Cardiac muscle cell (in vitro differentiated cells and primary cell): ENCODE measurements around the gene STON1. TPM values are rescaled to one million over a fixed set of nuclear protein-coding genes. Genes with fewer than 3 reads are reported as not detected.

Source experiments
- DNase-seq, 2 donors: peaks; one replicate each; pipeline versions ENCODE4 v3.0.0 to v3.0.0-alpha.2; 2010 to 2017; ENCODE audit warnings: low read depth in 1 of 2, low spot score in 1 of 2
- H3K27ac ChIP-seq: fragments of 200-600 bp; sonication (generic); 2 replicates; pipeline ENCODE4 v1.5.1; 2016
- H3K27me3 ChIP-seq: fragments of 200-600 bp; sonication (generic); 2 replicates; pipeline ENCODE4 v1.6.0; 2016; ENCODE audit warnings: control low read depth
- H3K36me3 ChIP-seq: fragments of 200-600 bp; sonication (generic); 2 replicates; pipeline ENCODE4 v1.5.1; 2016; ENCODE audit warnings: control low read depth
- H3K4me1 ChIP-seq: fragments of 200-600 bp; sonication (generic); 2 replicates; pipeline ENCODE4 v1.8.1; 2017; ENCODE audit warnings: low read depth, mild to moderate bottlenecking, mixed run types
- H3K4me3 ChIP-seq: fragments of 200-600 bp; sonication (generic); 2 replicates; pipeline ENCODE4 v1.5.1; 2016; ENCODE audit warnings: mild to moderate bottlenecking
- H3K9me3 ChIP-seq: fragments of 200-600 bp; sonication (generic); 2 replicates; pipeline ENCODE4 v1.5.1; 2017; ENCODE audit warnings: low read depth, mild to moderate bottlenecking, control low read depth
- polyA plus RNA-seq: library from polyadenylated mRNA; unstranded; fragments of >200 nt; fragmentation: Nextera tagmentation; extraction: Ambion mirVana; gene quantifications from 2 replicates; pipeline ENCODE4 v1.2.1, GENCODE V29; 2016
- total RNA-seq: library from RNA; depleted of rRNA; stranded (reverse); fragments of >200 nt; gene quantifications from 2 replicates; pipeline ENCODE4 v1.2.3, GENCODE V29; 2016
- TF ChIP-seq, protein P1 (sequence below): IDR thresholded peaks from 2 replicates; pipeline ENCODE4 v1.5.1; 2012; ENCODE audit warnings: low read depth, mild to moderate bottlenecking, low read length

Gene STON1
- total and polyA plus RNA-seq, 2 experiments from 2014 or later, result 4.9 to 9.5 TPM

- no peaks in the 10 kb centered on the region for H3K36me3 ChIP-seq
- DNase-seq, result peak in 1 of 2 donors; percentile 47
- no peaks in the 10 kb centered on the region for H3K27me3 ChIP-seq
- H3K4me1 ChIP-seq, result peaks cover 6% of the 10 kb centered on the region
- no peak overlapping the region for H3K27ac ChIP-seq
- TF ChIP-seq, protein P1, sequence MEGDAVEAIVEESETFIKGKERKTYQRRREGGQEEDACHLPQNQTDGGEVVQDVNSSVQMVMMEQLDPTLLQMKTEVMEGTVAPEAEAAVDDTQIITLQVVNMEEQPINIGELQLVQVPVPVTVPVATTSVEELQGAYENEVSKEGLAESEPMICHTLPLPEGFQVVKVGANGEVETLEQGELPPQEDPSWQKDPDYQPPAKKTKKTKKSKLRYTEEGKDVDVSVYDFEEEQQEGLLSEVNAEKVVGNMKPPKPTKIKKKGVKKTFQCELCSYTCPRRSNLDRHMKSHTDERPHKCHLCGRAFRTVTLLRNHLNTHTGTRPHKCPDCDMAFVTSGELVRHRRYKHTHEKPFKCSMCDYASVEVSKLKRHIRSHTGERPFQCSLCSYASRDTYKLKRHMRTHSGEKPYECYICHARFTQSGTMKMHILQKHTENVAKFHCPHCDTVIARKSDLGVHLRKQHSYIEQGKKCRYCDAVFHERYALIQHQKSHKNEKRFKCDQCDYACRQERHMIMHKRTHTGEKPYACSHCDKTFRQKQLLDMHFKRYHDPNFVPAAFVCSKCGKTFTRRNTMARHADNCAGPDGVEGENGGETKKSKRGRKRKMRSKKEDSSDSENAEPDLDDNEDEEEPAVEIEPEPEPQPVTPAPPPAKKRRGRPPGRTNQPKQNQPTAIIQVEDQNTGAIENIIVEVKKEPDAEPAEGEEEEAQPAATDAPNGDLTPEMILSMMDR, result no peak
- peak overlapping the region; percentile 94 for H3K4me3 ChIP-seq
- no peaks in the 10 kb centered on the region for H3K9me3 ChIP-seq
Observed at GRCh38 chr2:48529194-48529593, 760 bp upstream of the STON1 start.

DNA sequence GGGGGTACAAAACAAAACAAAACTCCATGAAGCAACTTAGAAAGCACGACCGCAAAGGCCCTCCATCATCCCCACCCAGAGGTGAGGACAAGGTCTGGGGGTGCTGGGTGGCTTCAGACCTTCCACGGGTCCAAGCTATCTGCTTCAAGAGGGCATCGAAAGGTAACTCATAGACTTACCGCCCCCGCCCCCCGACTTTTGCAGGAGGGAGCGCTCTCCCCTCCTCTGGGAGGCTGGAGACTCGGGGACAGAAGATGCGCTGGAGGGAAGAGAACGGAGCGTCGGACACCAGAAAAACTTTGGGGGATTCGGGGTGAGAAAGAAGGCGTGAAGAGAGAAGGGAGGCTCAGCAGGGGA is 300 bp upstream of the STON1 start:
- TF ChIP-seq, protein P1, result no peak
- H3K4me3 ChIP-seq, result peak overlapping the region; percentile 94
- H3K27me3 ChIP-seq, result no peaks in the 10 kb centered on the region
- no peaks in the 10 kb centered on the region for H3K36me3 ChIP-seq
- H3K27ac ChIP-seq, result no peak overlapping the region
- DNase-seq, result no peak
- peaks cover 6% of the 10 kb centered on the region for H3K4me1 ChIP-seq
- H3K9me3 ChIP-seq, result no peaks in the 10 kb centered on the region

GRCh38 chr2:48531141-48531648 is 1.2 kb downstream of the STON1 start:
- DNase-seq, result peak; percentile 65 to 86
- no peaks in the 10 kb centered on the region for H3K9me3 ChIP-seq
- H3K27ac ChIP-seq, result peak overlapping the region; percentile 69

DNA sequence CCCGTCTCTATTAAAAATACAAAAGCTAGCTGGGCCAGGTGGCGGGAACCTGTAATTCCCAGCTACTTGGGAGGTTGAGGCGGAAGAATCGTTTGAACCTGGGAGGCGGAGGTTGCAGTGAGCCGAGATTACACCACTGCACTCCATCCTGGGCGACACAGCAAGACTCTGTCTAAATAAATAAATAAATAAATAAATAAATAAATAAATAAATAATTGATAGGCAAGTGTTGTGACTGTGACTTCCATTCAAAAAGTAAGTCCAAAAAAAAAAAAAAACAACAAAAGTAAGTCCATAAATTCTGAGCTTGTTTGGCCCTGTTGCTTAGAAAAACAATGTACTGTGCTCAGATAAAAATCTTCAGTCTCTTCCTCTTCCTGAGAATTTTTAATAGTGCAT is 2.2 kb downstream of the STON1 start:
- Histone ChIP-seq H3K4me3 (no peak overlapping the region), H3K27ac (no peak overlapping the region)

More at GRCh38 chr2:48531141-48531648, 1.2 kb downstream of the STON1 start:
- TF ChIP-seq, protein P1, result no peak
- Histone ChIP-seq H3K4me3 (peak overlapping the region; percentile 94), H3K36me3 (no peaks in the 10 kb centered on the region), H3K27me3 (no peaks in the 10 kb centered on the region), H3K4me1 (peaks cover 6% of the 10 kb centered on the region)

DNA sequence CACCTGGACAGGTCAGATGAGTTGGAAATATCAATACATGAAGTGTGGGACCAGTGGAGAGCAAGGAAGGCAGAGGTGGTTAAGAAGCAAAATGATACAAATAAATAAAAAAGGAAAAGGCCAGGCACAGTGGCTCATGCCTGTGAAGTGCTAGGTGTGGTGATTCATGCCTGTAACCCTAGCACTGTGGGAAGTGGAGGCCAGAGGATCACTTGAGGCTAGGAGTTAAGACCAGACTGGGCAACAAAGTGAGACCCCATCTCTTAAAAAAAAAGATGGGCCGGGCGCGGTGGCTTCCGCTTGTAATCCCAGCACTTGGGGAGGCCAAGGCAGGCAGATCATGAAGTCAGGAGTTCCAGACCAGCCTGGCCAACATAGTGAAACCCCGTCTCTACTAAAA is 2.9 kb downstream of the STON1 start:
- Histone ChIP-seq H3K9me3 (no peaks in the 10 kb centered on the region), H3K27ac (no peak overlapping the region), H3K36me3 (no peaks in the 10 kb centered on the region), H3K4me3 (no peak overlapping the region), H3K27me3 (no peaks in the 10 kb centered on the region), H3K4me1 (peaks cover 6% of the 10 kb centered on the region)
- DNase-seq, result no peak
- TF ChIP-seq, protein P1, result no peak

More for the DNA sequence above, 2.2 kb downstream of the STON1 start:
- Histone ChIP-seq H3K36me3 (no peaks in the 10 kb centered on the region), H3K9me3 (no peaks in the 10 kb centered on the region), H3K27me3 (no peaks in the 10 kb centered on the region), H3K4me1 (peaks cover 6% of the 10 kb centered on the region)
- TF ChIP-seq, protein P1, result no peak
- DNase-seq, result no peak
